GM10266 (cell line): Measurements from ENCODE around the gene CAP2.
"Not testable (repeated sequence)": the region's sequence is repeated elsewhere in the genome, so short reads cannot be mapped to it uniquely, and the experiment has no call there.

ENCODE experiments used
- DNase-seq: peaks from one replicate; pipeline ENCODE4 v3.0.0; 2012; ENCODE audit errors: extremely low spot score
- CTCF ChIP-seq: IDR thresholded peaks from 2 replicates; pipeline ENCODE4 v1.5.1; 2012; ENCODE audit warnings: mild to moderate bottlenecking, low read depth; ENCODE audit not compliant: control insufficient read depth, insufficient read depth; ENCODE audit errors: missing control alignments

Gene CAP2

GRCh38 chr6:17423026-17423425 lies 29.6 kb downstream of the CAP2 start:
- no peak for DNase-seq
- no peak for TF ChIP-seq CTCF

GRCh38 chr6:17427062-17427461 lies 33.7 kb downstream of the CAP2 start:
- no peak for DNase-seq
- TF ChIP-seq CTCF = no peak

GRCh38 chr6:17427617-17428016 lies 34.2 kb downstream of the CAP2 start:
- no peak for DNase-seq
- TF ChIP-seq CTCF = no peak

- DNase-seq = not testable (repeated sequence)
Observed at GRCh38 chr6:17428595-17429120, 35.3 kb downstream of the CAP2 start.

- TF ChIP-seq CTCF = no peak
- no peak for DNase-seq
Observed at GRCh38 chr6:17429383-17430061, 36.1 kb downstream of the CAP2 start.

- DNase-seq = no peak
- TF ChIP-seq CTCF = no peak
Observed at GRCh38 chr6:17431581-17431980, 38.2 kb downstream of the CAP2 start.

- no peak for DNase-seq
- no peak for TF ChIP-seq CTCF
Observed at GRCh38 chr6:17432356-17432755, 39.0 kb downstream of the CAP2 start.
